ENCODE measurements around the gene SLC9A9.

SLC9A9 gene

GRCh38 chr3:143594206-143594605 lies 254.1 kb downstream of the SLC9A9 start:
- DNase-seq: no peak

- DNase-seq: no peak
These were observed 257.6 kb downstream of the SLC9A9 start for GRCh38 chr3:143590660-143591059.

- DNase-seq: no peak
These were observed 261.7 kb downstream of the SLC9A9 start for GRCh38 chr3:143586576-143586975.

- DNase-seq: no peak
These were observed 262.4 kb downstream of the SLC9A9 start for GRCh38 chr3:143585720-143586456.

- DNase-seq: no peak
These were observed 263.8 kb downstream of the SLC9A9 start for GRCh38 chr3:143584474-143584873.

GRCh38 chr3:143581972-143582722 lies 266.1 kb downstream of the SLC9A9 start:
- DNase-seq: no peak

- no peak for DNase-seq
These were observed 269.3 kb downstream of the SLC9A9 start for GRCh38 chr3:143578810-143579435.

GRCh38 chr3:143576568-143577270 lies 271.5 kb downstream of the SLC9A9 start:
- no peak for DNase-seq

GRCh38 chr3:143574933-143575332 lies 273.3 kb downstream of the SLC9A9 start:
- no peak for DNase-seq

- DNase-seq: no peak
These were observed 274.5 kb downstream of the SLC9A9 start for GRCh38 chr3:143573610-143574303.

GRCh38 chr3:143571548-143571947 lies 276.7 kb downstream of the SLC9A9 start:
- no peak for DNase-seq

GRCh38 chr3:143567823-143568222 lies 280.4 kb downstream of the SLC9A9 start:
- DNase-seq: no peak

- DNase-seq: no peak
These were observed 282.3 kb downstream of the SLC9A9 start for GRCh38 chr3:143565951-143566350.

GRCh38 chr3:143563786-143564185 lies 284.5 kb downstream of the SLC9A9 start:
- DNase-seq: no peak

- DNase-seq: no peak
These were observed 285.5 kb downstream of the SLC9A9 start for GRCh38 chr3:143562789-143563188.

GRCh38 chr3:143559296-143559695 lies 289.0 kb downstream of the SLC9A9 start:
- DNase-seq: no peak

GRCh38 chr3:143552851-143553250 lies 295.4 kb downstream of the SLC9A9 start:
- no peak for DNase-seq

- no peak for DNase-seq
These were observed 296.5 kb downstream of the SLC9A9 start for GRCh38 chr3:143551761-143552160.

GRCh38 chr3:143548861-143549497 lies 299.3 kb downstream of the SLC9A9 start:
- DNase-seq: no peak

GRCh38 chr3:143548393-143548792 lies 299.9 kb downstream of the SLC9A9 start:
- no peak for DNase-seq

GRCh38 chr3:143538577-143538981 lies 309.7 kb downstream of the SLC9A9 start:
- no peak for DNase-seq

- no peak for DNase-seq
These were observed 310.2 kb downstream of the SLC9A9 start for GRCh38 chr3:143538061-143538460.
